ENCODE data around the gene ARHGAP30.

GRCh38 chr1:161045736-161046604, 23.7 kb downstream of the ARHGAP30 start, which contains the start of gene USF1:
- TF ChIP-seq CTCF (conservative IDR thresholded peaks at IDR 0.05 in 1 of 2, IDR thresholded peaks at IDR 0.05 in 1 of 2; ENCODE audit: low read depth in 1 of 2, low read length in 2 of 2): no peak
- TF ChIP-seq EZH2 (IDR thresholded peaks at IDR 0.05; ENCODE audit: low read length, missing control alignments): no peak

All from fibroblast of lung (primary cell).